Measurements from ENCODE around the gene PRICKLE1.
A peak's percentile ranks its signal among the peaks of the same experiment; 100 is the strongest.

Gene PRICKLE1

DNA sequence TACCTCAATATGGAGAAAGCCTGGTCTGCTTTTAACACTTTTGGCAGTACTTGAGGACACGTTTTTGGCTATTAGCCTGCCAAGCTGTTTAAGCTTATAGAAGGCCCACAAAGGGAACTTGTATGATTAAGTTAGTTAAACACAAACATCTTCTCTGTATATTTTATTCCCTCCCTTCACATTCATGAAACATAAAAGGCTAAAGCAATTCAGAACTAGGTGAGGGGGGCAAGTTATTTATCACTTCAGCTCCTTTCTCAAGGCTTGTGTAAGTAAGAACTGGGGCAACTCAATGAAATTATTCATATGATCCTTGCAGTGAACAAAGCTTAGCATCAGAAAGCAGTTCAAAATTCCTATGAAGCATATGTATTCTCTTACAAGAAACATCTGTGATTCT is 7.5 kb downstream of the PRICKLE1 start:
- Histone ChIP-seq H4K20me1 (no peaks in the 10 kb centered on the region), H3K4me3 (no peak overlapping the region), H3K27me3 (no peaks in the 10 kb centered on the region; the same call in 1 of the 2 replicates), H3K36me3 (no peaks in the 10 kb centered on the region), H3K4me1 (no peaks in the 10 kb centered on the region), H3K9ac (no peak overlapping the region), H3K9me3 (no peaks in the 10 kb centered on the region), H3K27ac (no peak overlapping the region), H3K4me2 (no peak overlapping the region)
- no peak for TF ChIP-seq Cebpa-rat (IDR thresholded peaks at IDR 0.05)

DNA sequence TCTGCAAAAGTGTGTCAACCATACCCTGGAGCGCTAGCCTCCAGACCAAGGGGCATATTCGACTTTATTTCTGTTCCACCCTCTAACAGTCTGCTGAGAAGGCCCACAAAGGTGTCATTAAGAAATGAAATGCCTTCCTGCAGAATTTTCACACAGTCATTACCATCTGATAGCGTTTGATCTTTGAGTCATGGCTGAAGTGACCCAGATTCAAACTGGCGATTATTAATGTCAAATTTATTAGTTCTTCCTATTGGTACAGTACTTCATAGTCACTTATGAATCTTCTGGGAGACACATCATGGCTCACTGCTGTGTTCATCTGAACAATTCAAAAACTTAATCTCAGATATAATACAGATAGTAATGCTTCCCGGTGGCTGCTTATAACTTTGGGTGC is 13.2 kb downstream of the PRICKLE1 start:
- no peak overlapping the region for H3K27ac ChIP-seq
- no peak overlapping the region for H3K9ac ChIP-seq
- no peaks in the 10 kb centered on the region for H3K9me3 ChIP-seq
- no peaks in the 10 kb centered on the region for H3K36me3 ChIP-seq
- no peak for TF ChIP-seq Cebpa-rat (IDR thresholded peaks at IDR 0.05)
- no peaks in the 10 kb centered on the region; the same call in 1 of the 2 replicates for H3K27me3 ChIP-seq
- H3K4me3 ChIP-seq, result no peak overlapping the region
- H3K4me1 ChIP-seq, result peaks cover 22% of the 10 kb centered on the region
- no peaks in the 10 kb centered on the region for H4K20me1 ChIP-seq
- no peak overlapping the region for H3K4me2 ChIP-seq

DNA sequence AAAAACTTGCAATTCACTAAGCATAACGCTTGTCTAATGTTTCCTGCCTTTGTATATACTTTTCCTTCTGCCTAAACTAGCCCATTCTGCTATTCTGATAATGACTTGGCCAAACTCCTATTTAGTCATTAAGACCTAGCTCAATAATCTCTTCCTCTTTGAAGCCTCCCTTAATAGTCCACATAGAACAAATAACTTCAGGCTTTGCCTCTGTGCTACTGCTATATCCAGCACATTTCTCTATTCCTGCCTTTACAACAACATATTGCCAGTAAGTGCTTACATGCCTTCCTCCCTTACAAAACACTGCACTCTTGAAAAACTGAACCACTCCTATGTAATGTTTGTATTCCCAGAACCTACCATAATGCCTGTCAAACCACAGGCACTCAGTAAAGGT is 13.8 kb downstream of the PRICKLE1 start:
- no peaks in the 10 kb centered on the region for H3K9me3 ChIP-seq
- no peaks in the 10 kb centered on the region; the same call in 1 of the 2 replicates for H3K27me3 ChIP-seq
- no peak overlapping the region for H3K27ac ChIP-seq
- H4K20me1 ChIP-seq, result no peaks in the 10 kb centered on the region
- H3K36me3 ChIP-seq, result no peaks in the 10 kb centered on the region
- H3K9ac ChIP-seq, result no peak overlapping the region
- no peak overlapping the region for H3K4me3 ChIP-seq
- peaks cover 22% of the 10 kb centered on the region for H3K4me1 ChIP-seq
- no peak overlapping the region for H3K4me2 ChIP-seq
- no peak for TF ChIP-seq Cebpa-rat (IDR thresholded peaks at IDR 0.05)

DNA sequence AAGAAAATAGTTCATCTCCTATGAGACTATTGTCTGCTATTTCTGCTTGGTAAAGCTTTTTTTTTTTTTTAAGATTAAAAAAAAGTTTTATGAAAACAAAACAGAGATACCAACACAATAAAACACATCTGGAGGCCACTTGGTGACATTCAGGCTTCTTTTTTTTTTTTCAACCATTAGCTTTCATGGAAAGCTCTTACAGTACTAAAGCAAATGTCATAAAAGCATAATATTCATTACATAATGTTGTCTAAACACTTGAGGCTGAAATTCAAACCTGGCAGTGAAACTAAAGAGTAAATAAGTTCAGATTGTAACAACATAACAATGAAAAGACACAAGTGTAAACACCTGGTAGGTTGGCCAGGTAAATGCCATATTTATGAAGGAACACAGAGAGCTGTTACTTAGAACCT is 14.7 kb downstream of the PRICKLE1 start:
- no peak overlapping the region for H3K27ac ChIP-seq
- H3K9me3 ChIP-seq, result no peaks in the 10 kb centered on the region
- no peak overlapping the region for H3K9ac ChIP-seq
- peak overlapping the region; percentile 33; the same call in 1 of the 2 replicates for H3K4me2 ChIP-seq
- TF ChIP-seq Cebpa-rat (IDR thresholded peaks at IDR 0.05), result no peak
- no peak overlapping the region for H3K4me3 ChIP-seq
- no peaks in the 10 kb centered on the region; the same call in 1 of the 2 replicates for H3K27me3 ChIP-seq
- H4K20me1 ChIP-seq, result no peaks in the 10 kb centered on the region
- no peaks in the 10 kb centered on the region for H3K36me3 ChIP-seq
- peaks cover 22% of the 10 kb centered on the region for H3K4me1 ChIP-seq

DNA sequence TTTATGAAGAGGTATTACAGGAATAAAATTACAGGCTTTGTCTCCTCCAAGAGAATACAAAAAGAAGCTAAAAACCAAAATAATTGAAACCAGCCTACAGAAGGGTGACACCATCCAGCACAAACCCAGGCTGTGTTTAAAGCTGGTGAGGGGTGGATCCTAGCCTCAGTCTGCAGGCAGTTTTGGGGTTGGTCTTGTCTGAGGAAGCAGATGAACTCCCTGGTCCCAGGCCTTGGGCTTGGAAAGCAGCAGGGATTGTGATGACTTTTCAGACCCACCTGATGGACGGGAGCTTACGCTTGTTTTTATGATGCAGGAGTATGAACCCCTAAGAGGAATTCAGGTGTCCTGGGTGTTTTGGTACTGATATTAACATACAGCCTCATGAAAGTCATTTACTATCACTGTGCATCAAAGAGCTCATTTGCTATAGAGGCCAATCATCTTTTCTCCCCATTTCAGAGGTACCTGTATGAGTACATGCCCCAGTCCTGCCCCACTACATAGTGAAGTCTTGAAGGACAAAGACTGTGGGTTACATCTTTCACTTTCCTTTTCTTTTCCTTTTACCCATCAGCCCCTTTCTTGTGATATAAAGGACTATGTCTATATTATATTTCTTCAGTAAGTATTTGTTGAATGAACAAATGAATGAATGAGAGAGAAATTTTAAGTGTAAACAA is 18.1 kb downstream of the PRICKLE1 start:
- no peak overlapping the region for H3K27ac ChIP-seq
- H3K9ac ChIP-seq, result no peak overlapping the region
- H3K4me2 ChIP-seq, result no peak overlapping the region
- no peaks in the 10 kb centered on the region; the same call in 1 of the 2 replicates for H3K27me3 ChIP-seq
- H3K9me3 ChIP-seq, result no peaks in the 10 kb centered on the region
- H3K4me3 ChIP-seq, result no peak overlapping the region
- TF ChIP-seq Cebpa-rat (IDR thresholded peaks at IDR 0.05), result no peak
- peaks cover 22% of the 10 kb centered on the region for H3K4me1 ChIP-seq
- no peaks in the 10 kb centered on the region for H3K36me3 ChIP-seq
- H4K20me1 ChIP-seq, result no peaks in the 10 kb centered on the region

DNA sequence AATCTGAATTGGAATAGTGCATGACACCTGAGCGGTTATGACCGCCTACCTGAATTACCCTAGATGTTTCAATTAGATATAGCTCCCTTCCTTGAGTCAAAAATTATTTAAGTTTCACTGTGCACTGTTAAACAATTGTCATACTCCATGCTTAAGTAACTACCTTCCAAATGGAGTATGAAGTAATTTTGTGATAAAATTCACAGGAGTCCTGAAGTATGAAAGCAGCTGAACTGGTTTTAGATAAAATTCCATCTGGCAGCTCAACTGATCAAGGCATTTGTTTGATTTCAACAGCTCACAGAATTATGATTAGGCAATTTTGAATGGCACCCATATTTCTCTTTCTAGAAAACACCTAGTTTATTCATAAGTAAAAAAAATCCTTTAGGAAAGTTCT is 19.5 kb downstream of the PRICKLE1 start:
- Histone ChIP-seq H3K9ac (no peak overlapping the region), H3K27me3 (no peaks in the 10 kb centered on the region; the same call in 1 of the 2 replicates), H3K36me3 (no peaks in the 10 kb centered on the region), H3K27ac (no peak overlapping the region), H4K20me1 (no peaks in the 10 kb centered on the region), H3K4me1 (peaks cover 18% of the 10 kb centered on the region), H3K4me2 (no peak overlapping the region), H3K9me3 (no peaks in the 10 kb centered on the region), H3K4me3 (no peak overlapping the region)
- TF ChIP-seq Cebpa-rat (IDR thresholded peaks at IDR 0.05), result no peak

DNA sequence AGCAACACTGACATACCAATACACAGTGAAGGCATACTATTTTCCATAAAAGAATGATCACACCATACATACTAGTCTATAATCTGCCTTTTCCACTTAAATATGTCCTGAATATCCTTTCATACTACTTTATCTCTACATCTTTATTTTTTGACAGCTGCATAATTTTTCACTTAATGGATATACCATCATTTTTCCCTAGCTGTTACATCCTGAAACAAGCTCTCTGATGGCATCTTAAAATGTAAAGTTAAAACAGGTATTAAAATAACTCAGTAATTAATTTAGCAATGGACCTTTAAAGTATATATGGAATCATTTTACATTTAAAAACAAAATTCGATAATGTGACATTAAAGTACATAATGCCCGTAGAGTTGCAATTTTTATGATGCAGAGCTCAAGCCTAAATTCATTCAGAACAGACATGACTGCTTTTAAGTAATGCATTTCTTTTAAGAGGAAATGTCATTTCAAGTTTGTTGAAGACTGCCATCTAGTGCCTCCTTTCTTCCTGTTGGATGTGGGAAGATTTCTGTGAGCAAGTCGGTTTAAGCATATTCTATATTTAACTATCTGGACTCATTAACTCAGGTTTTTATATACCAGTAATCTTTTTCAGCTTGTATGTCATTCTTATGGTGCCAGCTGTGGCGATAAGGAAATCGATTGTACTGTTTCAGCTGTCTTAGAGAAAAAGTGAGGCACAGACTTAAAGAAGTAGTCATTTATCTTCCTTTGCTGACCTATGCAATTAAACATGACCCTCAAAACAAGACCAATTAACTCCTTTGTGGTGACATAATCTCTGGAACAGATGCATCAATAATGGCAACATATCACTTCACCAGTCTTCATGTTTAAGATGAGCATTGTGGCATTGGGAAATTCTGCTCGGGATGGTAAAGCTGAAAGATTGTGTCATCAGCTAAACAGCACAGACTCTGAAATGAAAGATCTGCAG is 20.3 kb downstream of the PRICKLE1 start:
- no peak overlapping the region for H3K4me2 ChIP-seq
- H3K27ac ChIP-seq, result no peak overlapping the region

DNA sequence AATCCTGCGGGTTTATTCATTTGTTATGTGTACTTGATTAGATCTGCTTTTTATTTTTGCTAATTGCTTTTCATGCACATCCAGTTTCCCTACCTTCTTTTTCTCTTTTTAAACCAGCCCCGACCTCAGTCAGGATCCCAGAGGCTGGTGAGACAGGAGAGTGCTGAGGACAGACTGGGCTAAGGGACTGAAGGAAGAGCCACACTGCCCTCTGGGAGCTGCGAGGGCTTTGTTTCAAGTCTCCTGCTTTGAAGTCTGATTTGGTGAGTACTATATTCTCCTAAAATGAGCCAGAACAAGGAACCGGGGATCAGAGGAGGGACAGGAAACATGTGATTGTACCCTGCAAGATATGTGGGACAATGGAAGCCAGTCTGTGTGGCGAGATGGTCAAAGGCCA is 23.9 kb downstream of the PRICKLE1 start:
- no peak overlapping the region for H3K9ac ChIP-seq
- no peak overlapping the region for H3K4me2 ChIP-seq
- H4K20me1 ChIP-seq, result no peaks in the 10 kb centered on the region
- no peak for TF ChIP-seq Cebpa-rat (IDR thresholded peaks at IDR 0.05)
- H3K4me1 ChIP-seq, result no peaks in the 10 kb centered on the region
- H3K27ac ChIP-seq, result no peak overlapping the region
- no peak overlapping the region for H3K4me3 ChIP-seq
- no peaks in the 10 kb centered on the region for H3K36me3 ChIP-seq
- H3K9me3 ChIP-seq, result no peaks in the 10 kb centered on the region
- H3K27me3 ChIP-seq, result no peaks in the 10 kb centered on the region

More for the DNA sequence above, 20.3 kb downstream of the PRICKLE1 start:
- Histone ChIP-seq H4K20me1 (no peaks in the 10 kb centered on the region), H3K4me3 (no peak overlapping the region), H3K4me1 (peaks cover 10% of the 10 kb centered on the region), H3K27me3 (no peaks in the 10 kb centered on the region; the same call in 1 of the 2 replicates), H3K9me3 (no peaks in the 10 kb centered on the region), H3K36me3 (no peaks in the 10 kb centered on the region), H3K9ac (no peak overlapping the region)
- no peak for TF ChIP-seq Cebpa-rat (IDR thresholded peaks at IDR 0.05)

DNA sequence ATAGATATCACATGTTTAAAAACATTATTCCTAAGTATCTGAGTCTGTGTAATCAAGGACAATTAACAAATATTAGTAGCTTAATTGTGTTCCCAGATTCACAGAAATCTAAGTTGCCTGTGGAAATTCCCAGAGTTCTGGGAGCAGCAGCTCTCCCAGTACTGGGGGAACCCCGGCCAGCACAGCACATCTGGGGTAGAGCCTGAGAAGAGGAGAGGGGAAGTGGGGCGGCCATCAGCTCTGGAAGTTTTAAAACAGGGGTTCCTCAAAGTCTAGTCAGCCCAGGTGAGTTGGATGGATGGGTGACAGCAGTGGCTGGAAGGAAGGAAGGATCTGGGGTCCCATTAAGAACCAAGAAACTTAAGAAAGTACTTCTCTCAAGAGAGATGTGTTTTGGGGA is 24.6 kb downstream of the PRICKLE1 start:
- Histone ChIP-seq H3K4me1 (no peaks in the 10 kb centered on the region), H3K27ac (no peak overlapping the region), H3K27me3 (no peaks in the 10 kb centered on the region), H3K4me2 (no peak overlapping the region), H3K9me3 (no peaks in the 10 kb centered on the region), H3K36me3 (no peaks in the 10 kb centered on the region), H4K20me1 (no peaks in the 10 kb centered on the region), H3K9ac (no peak overlapping the region), H3K4me3 (no peak overlapping the region)
- no peak for TF ChIP-seq Cebpa-rat (IDR thresholded peaks at IDR 0.05)

DNA sequence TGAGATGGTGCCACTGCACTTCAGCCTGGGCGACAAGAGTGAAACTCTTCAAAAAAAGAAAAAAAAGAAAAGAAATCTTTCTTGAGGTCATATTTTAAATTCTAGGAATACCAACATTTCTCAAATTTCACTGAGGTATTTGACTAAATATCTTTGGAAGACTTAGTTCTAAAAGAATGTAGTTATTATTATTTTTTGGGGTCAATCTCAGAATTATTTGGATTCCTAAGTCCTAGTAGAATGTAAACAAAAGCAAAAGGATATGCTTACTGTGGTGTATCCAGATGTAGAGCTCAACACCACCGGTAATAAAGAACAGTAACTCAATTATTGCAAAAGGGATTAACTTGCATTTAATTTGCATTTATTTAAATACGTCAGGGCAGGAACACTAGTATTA is 25.0 kb downstream of the PRICKLE1 start:
- Histone ChIP-seq H3K9me3 (no peaks in the 10 kb centered on the region), H3K36me3 (no peaks in the 10 kb centered on the region), H3K27me3 (no peaks in the 10 kb centered on the region), H3K27ac (no peak overlapping the region), H3K4me2 (no peak overlapping the region), H3K9ac (no peak overlapping the region), H3K4me3 (no peak overlapping the region), H4K20me1 (no peaks in the 10 kb centered on the region), H3K4me1 (no peaks in the 10 kb centered on the region)
- TF ChIP-seq Cebpa-rat (IDR thresholded peaks at IDR 0.05), result no peak

All from BLaER1 (cell line).